ENCODE results near the gene GPR108. TPM values are rescaled to one million over a fixed set of nuclear protein-coding genes. Genes with fewer than 3 reads are reported as not detected.
"Not testable (repeated sequence)": the region's sequence is repeated elsewhere in the genome, so short reads cannot be mapped to it uniquely, and the experiment has no call there.

Gene GPR108
- total RNA-seq, 1 donor from 2014 or later: 72.8 TPM

DNA sequence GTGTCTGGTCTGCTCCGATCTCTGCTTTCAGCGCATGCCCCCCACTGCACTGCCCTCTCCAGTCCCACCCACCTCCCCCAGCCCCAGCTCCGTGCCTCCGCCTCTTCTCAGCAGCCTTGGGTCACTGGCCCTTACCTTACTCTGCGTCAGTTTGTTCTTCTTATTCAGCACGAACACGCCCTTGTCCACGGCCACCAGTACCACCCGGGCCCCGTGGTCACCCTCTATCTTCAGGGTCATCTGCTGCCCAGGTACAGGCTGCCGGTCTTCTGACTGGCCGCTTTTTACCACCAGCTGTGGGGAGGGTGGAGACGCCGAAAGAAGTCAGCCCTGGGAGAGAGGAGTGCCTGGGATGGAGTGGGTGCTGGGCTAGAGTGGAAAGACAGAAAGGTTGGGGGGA is 27.8 kb downstream of the GPR108 start:
- Mint-ChIP-seq H3K27ac (no peak overlapping the region), H3K4me1 (ENCODE audit: low read depth) (no peaks in the 10 kb centered on the region), H3K4me3 (ENCODE audit: low read depth) (no peak overlapping the region), H3K9me3 (ENCODE audit: low read depth) (no peaks in the 10 kb centered on the region), H3K36me3 (ENCODE audit: insufficient read depth) (no peaks in the 10 kb centered on the region), H3K27me3 (peaks cover 48% of the 10 kb centered on the region)
- DNase-seq (ENCODE audit: low spot score, unreplicated experiment): no peak
- TF ChIP-seq, protein P1, sequence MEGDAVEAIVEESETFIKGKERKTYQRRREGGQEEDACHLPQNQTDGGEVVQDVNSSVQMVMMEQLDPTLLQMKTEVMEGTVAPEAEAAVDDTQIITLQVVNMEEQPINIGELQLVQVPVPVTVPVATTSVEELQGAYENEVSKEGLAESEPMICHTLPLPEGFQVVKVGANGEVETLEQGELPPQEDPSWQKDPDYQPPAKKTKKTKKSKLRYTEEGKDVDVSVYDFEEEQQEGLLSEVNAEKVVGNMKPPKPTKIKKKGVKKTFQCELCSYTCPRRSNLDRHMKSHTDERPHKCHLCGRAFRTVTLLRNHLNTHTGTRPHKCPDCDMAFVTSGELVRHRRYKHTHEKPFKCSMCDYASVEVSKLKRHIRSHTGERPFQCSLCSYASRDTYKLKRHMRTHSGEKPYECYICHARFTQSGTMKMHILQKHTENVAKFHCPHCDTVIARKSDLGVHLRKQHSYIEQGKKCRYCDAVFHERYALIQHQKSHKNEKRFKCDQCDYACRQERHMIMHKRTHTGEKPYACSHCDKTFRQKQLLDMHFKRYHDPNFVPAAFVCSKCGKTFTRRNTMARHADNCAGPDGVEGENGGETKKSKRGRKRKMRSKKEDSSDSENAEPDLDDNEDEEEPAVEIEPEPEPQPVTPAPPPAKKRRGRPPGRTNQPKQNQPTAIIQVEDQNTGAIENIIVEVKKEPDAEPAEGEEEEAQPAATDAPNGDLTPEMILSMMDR (IDR thresholded peaks at IDR 0.05; ENCODE audit: unreplicated experiment): no peak

DNA sequence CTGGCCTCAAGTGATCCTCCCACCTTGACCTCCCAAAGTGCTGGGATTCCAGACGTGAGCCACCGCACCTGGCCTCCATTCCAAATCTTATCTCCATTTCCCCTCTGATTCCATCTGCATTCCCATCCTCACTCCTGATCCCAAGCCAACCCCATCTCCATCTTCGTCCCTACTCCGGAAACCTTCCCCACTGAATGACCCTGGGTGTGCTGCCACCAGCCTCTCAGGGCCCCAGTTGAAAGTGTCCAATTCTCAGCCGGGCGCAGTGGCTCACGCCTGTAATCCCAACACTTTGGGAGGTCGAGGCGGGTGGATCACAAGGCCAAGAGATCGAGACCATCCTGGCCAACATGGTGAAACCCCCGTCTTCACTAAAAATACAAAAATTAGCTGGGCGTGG is 28.5 kb downstream of the GPR108 start:
- H3K27me3 Mint-ChIP-seq: peaks cover 48% of the 10 kb centered on the region
- H3K4me1 Mint-ChIP-seq (ENCODE audit: low read depth); H3K4me3 Mint-ChIP-seq (ENCODE audit: low read depth); H3K9me3 Mint-ChIP-seq (ENCODE audit: low read depth); H3K27ac Mint-ChIP-seq; H3K36me3 Mint-ChIP-seq (ENCODE audit: insufficient read depth); DNase-seq (ENCODE audit: low spot score, unreplicated experiment): not testable (repeated sequence)

DNA sequence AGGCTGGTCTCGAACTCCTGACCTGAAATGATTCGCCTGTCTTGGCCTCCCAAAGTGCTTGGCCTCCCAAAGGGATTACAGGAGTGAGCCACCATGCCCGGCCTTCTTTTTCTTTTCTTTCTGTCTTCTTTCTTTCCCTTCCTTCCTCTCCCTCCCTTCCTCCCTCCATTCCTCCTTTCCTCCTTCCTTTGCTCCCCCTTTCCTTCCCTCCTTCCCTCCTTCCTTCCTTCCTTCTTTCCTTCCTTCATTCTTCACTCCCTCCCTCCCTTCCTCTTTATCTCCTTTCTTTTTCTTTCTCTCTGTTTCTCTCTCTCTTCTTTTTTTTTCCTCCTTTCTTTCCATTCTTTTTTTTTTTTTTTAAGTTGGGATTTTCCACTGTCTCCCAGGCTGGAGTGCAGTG is 29.0 kb downstream of the GPR108 start:
- TF ChIP-seq, protein P1 (IDR thresholded peaks at IDR 0.05; ENCODE audit: unreplicated experiment): no peak
- Mint-ChIP-seq H3K4me1 (ENCODE audit: low read depth) (no peaks in the 10 kb centered on the region), H3K27me3 (peaks cover 48% of the 10 kb centered on the region), H3K36me3 (ENCODE audit: insufficient read depth) (no peaks in the 10 kb centered on the region), H3K9me3 (ENCODE audit: low read depth) (no peaks in the 10 kb centered on the region), H3K27ac (no peak overlapping the region), H3K4me3 (ENCODE audit: low read depth) (no peak overlapping the region)
- DNase-seq (ENCODE audit: low spot score, unreplicated experiment): no peak

DNA sequence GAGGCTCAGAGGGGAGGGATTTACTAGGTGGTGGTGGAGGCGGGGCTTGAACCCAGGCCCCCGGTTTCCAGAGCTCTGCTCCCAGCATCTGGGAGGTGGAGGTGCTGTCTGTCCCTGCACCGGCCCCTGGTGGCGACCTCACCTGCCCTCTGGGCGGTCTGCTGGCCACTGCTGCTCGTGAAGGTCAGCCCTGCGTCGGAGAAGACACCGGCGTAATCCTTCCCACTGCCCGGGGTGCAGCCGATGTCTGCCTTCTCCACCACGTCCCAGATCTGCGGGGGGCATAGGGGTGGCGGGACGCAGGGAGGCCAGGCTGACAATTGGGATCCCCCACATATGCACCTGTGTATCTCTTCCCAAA is 29.7 kb downstream of the GPR108 start:
- H3K27ac Mint-ChIP-seq: no peak overlapping the region
- no peaks in the 10 kb centered on the region for H3K36me3 Mint-ChIP-seq (ENCODE audit: insufficient read depth)
- no peak overlapping the region for H3K4me3 Mint-ChIP-seq (ENCODE audit: low read depth)
- peaks cover 44% of the 10 kb centered on the region for H3K27me3 Mint-ChIP-seq
- DNase-seq (ENCODE audit: low spot score, unreplicated experiment): no peak
- no peaks in the 10 kb centered on the region for H3K4me1 Mint-ChIP-seq (ENCODE audit: low read depth)
- TF ChIP-seq, protein P1 (IDR thresholded peaks at IDR 0.05; ENCODE audit: unreplicated experiment): no peak
- no peaks in the 10 kb centered on the region for H3K9me3 Mint-ChIP-seq (ENCODE audit: low read depth)

DNA sequence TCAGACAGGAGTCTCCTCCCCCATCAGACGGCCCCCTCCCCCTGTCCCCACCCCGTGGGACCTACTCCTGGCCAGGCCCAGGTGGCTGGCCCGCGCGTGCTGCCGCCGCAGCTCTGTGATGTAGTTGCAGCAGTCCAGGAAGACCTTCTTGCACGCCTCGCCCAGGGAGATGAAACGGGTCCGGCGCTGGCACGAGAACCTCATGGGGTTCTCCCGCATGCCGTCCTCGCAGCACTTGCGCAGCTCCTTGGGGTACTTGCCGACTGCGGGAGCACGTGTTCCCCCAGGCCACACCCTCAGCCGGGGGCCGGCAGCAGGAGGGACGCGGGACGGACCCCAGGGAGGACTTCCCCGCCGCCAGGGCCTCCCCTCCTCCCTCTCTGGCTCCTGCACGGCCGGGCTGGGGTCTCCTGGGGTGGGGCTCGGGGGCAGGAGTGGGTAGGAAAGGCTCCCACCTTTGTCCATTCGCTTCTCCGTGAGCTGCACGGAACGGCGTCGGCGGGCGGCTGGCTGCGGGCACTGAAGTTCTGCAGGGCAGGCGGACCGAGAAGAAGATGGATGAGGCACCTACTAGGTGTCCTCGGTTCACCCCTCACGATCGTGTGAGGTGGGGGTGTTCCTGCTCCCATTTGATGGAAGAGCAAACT is 30.2 kb downstream of the GPR108 start:
- Mint-ChIP-seq H3K9me3 (ENCODE audit: low read depth) (no peaks in the 10 kb centered on the region), H3K4me1 (ENCODE audit: low read depth) (no peaks in the 10 kb centered on the region), H3K36me3 (ENCODE audit: insufficient read depth) (no peaks in the 10 kb centered on the region), H3K4me3 (ENCODE audit: low read depth) (no peak overlapping the region), H3K27me3 (peaks cover 39% of the 10 kb centered on the region), H3K27ac (no peak overlapping the region)
- no peak for DNase-seq (ENCODE audit: low spot score, unreplicated experiment)
- TF ChIP-seq, protein P1 (IDR thresholded peaks at IDR 0.05; ENCODE audit: unreplicated experiment): no peak

DNA sequence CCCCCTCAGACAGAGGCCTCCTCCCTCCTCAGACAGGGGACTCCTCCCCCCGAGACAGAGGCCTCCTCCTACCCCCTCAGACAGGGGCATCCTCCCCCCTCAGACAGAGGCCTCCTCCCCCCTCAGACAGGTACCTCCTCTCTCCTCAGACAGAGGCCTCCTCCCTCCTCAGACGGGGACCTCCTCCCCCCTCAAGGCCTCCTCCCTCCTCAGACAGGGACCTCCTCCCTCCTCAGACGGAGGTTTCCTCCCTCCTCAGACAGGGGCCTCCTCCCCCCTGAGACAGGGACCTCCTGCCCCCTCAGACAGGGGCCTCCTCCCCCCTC is 30.8 kb downstream of the GPR108 start:
- H3K27me3 Mint-ChIP-seq: peaks cover 36% of the 10 kb centered on the region
- no peaks in the 10 kb centered on the region for H3K4me1 Mint-ChIP-seq (ENCODE audit: low read depth)
- no peak for DNase-seq (ENCODE audit: low spot score, unreplicated experiment)
- no peaks in the 10 kb centered on the region for H3K9me3 Mint-ChIP-seq (ENCODE audit: low read depth)
- no peaks in the 10 kb centered on the region for H3K36me3 Mint-ChIP-seq (ENCODE audit: insufficient read depth)
- H3K4me3 Mint-ChIP-seq (ENCODE audit: low read depth): no peak overlapping the region
- TF ChIP-seq, protein P1 (IDR thresholded peaks at IDR 0.05; ENCODE audit: unreplicated experiment): no peak
- no peak overlapping the region for H3K27ac Mint-ChIP-seq

Measured in progenitor cell of endocrine pancreas (in vitro differentiated cells).